HG03039 (cell line): ENCODE data around the gene MAPK4.

ENCODE experiments used
- ATAC-seq: cut with Tn5 transposase; IDR thresholded peaks from one replicate; pipeline ENCODE4 v1.9.1; 2021; ENCODE audit warnings: mild to moderate bottlenecking, moderate library complexity; ENCODE audit not compliant: unreplicated experiment

Gene MAPK4

DNA sequence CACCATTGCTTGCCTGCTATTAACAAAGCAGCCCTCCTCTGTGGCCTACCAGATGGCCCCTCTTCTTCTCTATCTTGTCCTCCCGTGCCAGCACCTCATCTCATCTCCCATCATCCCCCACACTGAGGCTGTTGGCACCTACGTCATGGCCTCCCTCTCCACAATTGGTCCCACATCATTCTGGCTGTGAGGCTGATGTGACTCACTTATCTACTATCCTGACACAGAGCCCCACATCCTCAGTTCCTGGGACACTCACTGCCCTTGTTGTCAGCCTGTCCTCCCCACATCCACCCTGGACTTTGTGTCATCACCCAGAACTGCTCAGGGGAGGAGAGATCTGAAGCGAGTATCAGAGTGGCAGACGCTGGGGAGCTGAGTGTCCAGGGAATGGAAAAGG lies 157.0 kb downstream of the MAPK4 start:
- no peak for ATAC-seq

DNA sequence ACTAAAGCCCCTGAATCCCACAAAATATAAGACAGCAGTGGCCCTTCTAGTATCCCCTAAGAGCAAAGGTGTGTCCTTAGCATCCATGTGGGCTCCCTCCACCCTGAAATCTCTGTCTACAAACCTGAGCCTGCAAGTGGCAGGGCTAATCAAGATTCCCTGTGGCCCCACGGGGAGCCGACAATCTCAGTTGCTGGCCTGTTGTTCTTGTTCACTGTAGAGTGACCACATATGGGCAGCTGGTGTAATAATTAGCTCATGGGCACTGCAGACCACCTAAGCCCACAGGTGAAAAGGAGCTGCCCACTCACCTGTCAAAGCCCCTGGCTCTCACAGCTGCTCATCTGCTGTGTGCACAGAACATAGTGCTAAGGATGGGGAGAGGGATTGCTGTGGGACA lies 157.7 kb downstream of the MAPK4 start:
- no peak for ATAC-seq

DNA sequence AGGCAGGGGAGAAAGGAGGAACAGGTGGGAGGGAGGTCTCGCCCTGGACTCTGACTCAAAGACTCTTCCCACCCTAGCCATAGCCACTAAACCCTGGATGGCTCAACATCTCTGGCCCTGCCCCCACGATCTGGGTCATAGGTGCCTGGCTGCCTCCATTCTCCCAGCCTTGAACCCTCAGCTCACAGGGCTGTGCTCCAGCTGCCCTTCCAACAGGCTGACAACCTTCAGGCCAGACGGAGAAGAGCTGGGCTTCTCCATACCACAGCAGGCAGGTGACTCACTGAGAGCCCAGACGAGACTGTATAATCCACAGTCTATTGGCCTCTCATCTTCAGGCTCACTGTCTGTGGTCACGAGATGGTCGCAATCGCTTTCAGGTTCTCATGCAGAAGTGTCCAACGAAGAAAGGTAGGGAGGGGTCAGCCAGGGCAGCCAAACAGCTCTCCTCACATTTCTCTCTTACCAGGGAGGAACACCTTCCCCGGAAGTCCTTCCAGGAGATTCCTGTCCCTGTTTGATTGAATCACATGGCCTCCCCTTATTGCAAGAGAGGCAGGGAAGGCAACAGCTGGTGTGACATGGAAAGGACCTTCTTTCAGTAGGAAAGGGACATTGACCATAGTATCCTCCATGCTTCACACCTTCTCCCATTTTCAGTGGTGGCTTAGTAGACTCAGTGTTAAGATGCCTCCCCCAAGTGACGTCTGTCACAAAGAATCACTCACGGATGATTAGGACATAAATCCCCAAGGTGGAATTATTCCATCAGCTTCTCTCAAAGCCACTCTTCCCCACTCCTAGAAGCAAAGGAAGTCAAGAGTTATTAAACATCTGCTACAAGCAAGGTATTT lies 159.8 kb downstream of the MAPK4 start:
- ATAC-seq: no peak

DNA sequence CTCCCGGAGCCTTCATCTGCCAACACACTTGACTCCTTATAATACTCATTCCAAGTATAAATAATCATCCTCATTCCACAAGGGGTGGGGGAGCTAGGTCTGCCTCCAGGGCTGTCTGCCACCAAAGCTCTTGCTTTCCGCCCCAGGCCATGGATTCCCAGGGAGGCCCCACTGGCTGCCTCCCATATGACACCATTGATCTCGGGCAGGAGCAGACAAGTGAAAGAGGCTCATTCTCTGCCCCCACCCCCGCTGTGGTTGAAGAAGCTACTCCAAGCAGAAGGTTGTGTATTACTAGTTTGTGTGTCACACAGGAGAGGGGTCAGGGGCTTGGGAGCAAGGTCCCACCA lies 160.4 kb downstream of the MAPK4 start:
- ATAC-seq: no peak

DNA sequence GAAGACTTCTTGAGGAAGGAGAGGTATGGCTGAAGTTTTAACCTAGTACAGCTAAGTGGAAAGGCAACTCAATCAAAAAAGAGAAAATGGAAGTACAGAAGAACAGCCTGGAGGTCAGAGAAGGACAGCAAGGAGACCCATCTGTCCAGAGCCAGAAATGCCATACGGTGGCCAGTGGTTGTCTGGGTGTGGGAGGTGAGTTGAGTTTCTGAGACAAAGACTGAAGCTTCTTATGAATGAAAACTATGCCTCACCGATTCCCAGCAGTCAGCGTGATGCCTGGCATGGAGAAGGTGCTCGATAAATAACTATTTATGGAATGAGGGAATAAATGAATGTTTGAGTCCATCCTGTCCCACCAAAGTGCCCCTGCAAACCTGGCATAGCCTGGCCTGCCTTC lies 161.1 kb downstream of the MAPK4 start:
- ATAC-seq: no peak

DNA sequence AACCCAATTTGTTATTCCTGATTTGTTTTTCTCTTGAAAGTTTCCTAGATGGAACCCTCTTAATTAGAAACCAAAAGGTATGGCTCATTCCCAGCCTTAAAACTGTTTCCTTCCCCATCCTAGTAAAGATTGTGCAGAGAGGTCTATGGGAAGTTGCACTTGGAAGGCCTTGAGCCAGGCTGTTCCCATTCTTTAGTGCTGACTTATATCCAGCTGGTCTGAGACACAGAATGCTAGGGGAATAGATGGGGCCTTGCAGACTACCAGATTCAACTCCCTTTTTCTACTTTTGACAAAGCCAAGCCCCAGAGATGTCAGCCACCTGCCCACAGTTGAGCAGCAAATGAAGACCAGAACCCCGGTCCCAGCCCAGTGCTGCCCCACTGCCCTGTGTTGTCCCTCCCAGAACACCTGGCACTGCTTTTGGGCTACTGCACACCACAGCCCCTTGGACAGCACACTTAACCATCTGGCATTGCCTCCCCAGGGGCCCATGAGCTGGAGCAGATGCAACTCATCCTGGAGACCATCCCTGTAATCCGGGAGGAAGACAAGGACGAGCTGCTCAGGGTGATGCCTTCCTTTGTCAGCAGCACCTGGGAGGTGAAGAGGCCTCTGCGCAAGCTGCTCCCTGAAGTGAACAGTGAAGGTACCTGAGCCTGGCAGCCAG lies 161.7 kb downstream of the MAPK4 start:
- ATAC-seq: no peak

DNA sequence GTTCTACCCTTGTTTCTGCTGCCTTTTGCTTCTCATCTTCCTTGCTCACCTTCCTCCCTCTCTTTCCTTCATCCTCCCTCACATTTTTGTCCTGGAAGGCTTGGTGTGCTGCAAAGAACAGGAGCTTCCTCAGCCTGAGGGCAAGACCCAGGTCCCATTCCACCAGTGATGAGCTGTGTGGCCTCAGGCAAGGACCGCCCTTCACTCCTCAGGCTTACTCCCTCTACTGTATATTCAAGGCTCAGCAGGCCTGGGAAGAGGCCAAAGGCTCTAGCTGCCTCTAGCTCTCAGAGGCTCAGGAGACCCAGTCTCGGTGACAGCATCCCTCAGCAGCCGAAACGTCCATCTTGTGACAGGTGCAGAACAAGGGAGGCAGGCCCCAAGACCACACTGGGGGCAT lies 162.4 kb downstream of the MAPK4 start:
- no peak for ATAC-seq

DNA sequence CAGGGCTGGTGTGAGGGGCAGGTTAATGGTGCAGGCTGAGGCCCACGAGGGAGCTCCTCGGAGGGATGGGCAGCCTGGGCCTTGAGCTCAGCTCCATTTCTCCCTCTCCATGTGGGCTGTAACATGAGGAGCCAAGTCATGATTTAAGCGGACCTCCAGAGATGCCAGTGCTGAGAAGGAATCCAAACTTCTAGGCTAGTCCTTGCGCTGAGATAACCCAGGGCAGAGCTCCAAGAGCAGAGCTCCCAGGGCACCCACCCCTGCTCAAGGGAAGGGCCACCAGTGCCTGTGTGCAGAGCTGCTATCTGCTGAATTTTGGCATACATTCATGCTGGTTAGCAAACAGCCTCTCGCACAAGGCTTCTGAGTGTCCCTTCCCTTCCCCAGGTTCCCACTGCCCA lies 164.9 kb downstream of the MAPK4 start:
- ATAC-seq: no peak

DNA sequence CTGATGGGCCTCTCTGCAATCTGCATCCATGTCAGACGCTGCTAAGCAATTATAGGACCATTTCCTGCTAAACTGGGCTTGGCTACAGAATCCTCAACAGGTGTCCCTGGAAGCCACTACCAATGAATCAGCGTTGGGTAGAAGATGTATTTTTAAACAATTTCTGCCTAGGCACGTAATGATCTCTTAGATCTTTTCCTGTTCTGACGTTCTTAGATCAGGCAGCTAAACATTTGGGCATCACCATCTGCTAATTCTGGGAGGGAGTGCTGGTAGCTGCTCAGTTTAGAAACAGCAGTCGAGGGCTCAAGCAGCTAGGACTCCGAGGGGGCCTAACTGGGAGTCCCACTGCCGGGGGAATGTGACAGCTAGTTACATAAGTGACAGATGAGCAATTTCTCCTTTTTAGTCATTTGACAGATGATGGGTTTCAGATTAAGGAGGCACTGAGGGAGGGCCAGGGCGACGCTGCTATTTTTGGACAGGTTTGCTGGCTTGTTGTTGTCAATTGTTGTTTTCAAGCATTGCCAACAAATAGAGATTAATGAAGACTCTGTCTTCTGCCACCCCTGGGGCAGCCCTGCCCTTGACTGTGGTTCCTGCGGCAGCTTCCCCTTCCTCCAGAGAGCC lies 167.2 kb downstream of the MAPK4 start:
- peak; percentile 78 for ATAC-seq

DNA sequence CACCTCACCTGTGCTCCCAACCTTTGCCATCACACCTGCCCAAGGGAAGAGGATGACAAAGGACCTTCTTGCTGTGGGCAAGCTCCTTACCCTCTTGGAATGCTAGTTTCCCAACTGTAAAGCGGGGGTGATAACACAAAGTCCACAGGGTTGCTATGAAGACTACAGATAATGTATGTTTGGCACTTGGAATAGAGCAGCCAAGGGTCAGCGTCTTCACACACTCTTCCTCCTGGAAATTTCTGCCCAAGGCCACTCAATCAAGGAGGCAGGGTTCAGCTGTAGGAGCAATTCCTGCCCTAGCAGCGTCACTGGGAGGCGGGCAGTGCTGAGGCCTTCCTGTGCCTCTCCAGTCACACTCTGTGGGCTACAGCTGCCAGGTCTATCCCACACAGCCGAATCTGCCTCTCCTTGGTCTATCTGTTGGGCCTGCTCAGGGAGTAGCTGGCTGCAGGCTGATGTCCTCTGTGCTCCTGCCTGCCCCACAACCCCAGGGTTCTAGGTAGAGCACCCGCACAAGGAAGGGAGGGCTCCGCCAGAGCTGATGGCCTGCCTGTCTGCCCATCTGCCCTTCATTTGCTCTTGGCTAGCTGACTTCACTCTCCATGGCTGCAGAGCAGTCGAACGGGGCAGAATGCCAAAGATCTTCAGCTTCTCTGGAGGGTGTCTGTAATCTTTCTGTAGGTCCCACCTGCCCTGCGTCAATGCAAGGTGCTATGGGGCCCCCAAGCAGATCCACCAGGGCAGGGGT lies 168.0 kb downstream of the MAPK4 start:
- ATAC-seq: no peak

DNA sequence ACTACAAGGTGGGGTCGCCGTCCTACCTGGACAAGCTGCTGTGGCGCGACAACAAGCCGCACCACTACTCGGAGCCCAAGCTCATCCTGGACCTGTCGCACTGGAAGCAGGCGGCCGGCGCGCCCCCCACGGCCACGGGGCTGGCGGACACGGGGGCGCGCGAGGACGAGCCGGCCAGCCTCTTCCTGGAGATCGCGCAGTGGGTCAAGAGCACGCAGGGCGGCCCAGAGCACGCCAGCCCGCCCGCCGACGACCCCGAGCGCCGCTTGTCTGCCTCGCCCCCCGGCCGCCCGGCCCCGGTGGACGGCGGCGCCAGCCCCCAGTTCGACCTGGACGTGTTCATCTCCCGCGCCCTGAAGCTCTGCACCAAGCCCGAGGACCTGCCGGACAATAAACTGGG lies 169.5 kb downstream of the MAPK4 start:
- ATAC-seq: no peak

DNA sequence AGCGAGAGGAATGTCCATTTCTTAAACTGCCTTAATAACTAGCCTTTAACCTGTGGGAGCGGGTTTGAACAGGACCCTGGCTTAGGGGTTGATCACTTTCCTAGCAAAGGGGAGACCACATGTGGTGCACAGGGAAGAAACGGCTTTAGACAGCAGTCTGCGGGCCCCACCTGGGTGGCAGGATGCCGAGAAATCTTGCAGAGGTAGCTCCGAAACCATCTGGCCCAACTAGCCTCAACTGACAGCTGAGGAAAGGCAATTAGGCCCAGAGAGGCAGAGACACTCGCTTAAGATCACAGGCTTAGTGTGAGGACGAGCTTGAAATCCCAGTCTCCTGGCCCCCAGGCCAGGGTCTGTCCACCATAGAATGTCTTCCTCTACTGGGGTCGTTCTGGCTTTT lies 170.1 kb downstream of the MAPK4 start:
- ATAC-seq: no peak

DNA sequence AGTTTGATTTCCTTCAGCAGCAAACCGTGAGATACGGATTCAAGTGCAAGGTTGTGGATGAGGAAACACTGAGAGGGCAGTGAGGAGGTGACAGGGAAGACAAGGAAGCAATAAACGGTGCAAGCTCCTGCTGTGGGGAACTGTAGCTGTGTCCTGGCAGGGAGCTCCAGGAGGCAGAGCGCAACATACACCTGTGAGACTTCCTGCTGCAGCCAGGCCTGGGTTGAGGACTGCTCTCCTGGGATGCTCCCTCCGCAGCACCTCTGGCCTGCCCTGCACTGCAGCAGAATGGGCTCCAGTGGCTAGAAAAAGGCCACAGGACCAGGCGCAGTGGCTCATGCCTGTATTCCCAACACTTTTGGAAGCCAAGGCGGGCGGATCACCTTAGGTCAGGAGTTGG lies 174.5 kb downstream of the MAPK4 start:
- no peak for ATAC-seq

DNA sequence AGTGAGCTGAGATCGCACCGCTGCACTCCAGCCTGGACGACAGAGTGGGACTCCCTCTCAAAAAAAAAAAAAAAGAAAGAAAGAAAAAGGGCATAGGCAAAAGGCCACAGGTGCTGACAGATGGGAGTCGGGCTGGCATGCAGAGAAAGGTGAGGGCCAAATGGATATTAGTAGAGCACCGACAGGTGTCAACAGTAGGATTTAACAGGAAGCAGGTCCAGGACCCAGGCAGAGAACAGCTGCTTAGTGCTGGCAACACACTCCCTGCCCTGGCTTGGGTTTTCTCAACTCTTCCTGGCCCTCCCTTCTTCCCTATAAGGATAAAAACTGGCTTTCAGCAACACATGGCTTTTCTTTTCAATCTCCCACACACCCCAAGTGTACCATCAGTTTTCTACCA lies 175.0 kb downstream of the MAPK4 start:
- ATAC-seq: no peak

DNA sequence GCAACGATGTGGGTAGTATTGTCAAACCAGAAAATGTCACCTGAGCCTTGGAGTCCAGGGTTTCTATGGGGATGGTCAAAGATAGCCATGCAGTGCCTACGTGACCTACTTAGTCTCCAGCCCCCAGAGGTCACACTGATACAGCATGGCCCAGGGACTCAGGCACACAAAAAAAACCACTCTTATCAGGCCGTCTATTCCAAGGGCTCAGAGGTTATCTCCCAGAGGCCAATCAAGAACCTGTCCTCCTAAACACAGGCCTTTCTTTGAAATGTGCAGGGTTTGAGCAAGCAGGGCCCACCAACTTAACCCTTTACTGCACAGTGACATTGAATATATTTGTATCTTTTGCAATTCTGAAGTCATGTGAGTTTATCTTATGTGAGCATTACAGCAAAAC lies 177.2 kb downstream of the MAPK4 start:
- ATAC-seq: no peak

DNA sequence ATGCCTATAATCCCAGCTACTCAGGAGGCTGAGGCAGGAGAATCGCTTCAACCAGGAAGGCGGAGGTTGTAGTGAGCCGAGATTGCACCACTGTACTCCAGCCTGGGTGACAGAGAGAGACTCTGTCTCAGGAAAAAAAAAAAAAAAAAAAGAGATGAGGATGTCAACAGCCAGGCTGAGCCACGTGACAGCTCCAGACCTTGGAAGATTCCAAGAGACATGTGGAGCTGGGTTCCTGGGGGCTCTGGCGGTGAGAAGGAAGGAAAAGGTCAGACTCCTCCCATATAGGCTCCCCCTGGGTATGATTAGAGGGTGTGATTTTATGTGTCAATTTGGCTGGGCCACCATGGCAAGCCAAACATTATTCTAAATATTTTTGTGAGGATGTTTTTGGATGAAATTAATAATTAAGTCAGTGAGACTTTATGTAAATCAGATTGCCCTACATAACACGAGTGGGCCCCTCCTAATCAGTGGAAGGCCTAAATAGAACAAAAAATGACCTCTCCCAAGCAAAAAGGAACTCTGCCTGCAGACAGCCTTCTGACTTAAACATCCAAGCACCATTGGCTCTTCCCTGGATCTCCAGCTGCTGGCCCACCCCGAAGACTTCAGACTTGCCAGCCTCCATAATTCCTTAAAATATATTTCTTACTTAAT lies 178.3 kb downstream of the MAPK4 start:
- ATAC-seq: no peak

DNA sequence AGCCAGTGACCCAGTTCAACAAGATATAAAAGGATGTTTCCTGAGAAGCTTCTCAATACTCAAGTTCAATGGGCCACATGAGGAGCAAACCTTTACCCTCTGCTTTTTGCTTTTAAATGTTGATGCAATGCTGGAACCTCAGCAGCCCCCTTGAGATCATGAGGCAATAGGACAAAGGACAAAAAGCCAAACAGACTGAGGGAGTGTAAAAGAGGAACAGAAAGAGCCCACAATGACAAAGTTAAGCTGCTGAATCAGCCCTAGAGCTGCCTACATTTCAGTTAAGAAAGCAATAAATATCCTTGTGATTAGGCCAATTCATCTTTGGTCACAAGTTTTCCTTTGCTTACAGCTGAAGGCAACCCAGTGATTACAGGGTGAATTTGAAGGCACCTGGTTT lies 183.1 kb downstream of the MAPK4 start:
- no peak for ATAC-seq

DNA sequence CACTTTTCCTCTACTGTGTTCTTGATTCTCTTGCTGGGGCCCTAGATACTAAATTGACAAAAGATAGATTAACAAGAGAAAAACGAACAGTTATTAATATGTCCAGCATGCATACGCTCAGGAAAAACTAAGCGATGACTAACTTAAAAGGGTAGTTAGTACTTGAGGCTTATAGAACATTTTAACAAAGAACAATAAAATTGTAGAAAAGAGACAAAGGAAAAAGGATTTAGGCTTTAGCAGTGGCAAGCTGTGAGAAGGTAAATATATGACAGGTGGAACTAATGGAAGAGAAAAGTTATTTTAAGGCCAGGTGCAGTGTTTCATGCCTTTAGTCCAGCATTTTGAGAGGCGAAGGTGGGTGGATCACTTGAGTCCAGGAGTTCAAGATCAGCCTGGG lies 184.4 kb downstream of the MAPK4 start:
- ATAC-seq: no peak

DNA sequence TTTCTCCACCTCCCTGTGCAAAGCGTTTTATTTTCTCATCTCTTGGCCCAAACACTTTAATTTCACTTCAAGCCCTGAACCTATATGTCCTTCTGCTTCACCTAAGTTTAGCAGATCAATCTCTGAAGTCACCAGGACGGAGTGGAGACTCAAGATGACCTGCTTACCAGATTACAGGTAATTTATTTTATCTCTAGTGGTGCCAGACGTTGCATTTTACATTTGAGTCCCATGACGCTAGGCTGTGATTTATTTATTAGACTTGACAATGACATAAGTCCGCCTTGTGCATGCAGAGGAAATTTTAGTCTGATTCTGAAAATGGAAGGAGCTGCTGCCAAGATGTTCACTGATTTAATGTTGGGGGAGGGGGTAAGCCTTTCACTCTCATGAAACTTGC lies 186.1 kb downstream of the MAPK4 start:
- no peak for ATAC-seq

DNA sequence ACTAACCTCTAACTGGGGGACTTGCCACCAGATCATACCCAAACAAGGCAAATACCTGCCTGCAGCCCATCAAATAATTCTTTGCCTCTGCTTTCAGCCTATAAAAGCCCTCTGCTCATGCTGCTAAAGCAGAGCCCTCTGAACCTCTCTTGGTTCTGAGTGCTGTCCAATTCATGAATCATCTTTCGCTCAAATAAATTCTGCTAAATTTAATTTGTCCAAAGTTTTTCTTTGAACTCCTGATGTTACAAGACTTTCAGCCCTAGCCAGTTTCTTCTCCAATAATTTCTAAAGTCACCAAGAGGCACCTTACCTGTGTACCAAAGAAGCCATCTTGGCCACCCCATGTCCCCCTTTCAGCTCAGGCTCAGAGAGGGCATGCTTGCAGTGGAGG lies 188.0 kb downstream of the MAPK4 start:
- no peak for ATAC-seq
